RWPE2 (cell line): ENCODE results near the gene CCND2.
A peak's percentile ranks its signal among the peaks of the same experiment; 100 is the strongest.

ENCODE experiments used
- ATAC-seq: fragments of 200-7000 bp; cut with Tn5 transposase; 3 replicates; pipeline ENCODE4 v1.9.1; 2021; ENCODE audit warnings: low read depth
- DNase-seq: peaks from one replicate; pipeline ENCODE4 v3.0.0-alpha.2; 2020; ENCODE audit warnings: low spot score
- H3K27ac ChIP-seq: fragments of 450-650 bp; 2 replicates; pipeline ENCODE4 v1.5.1; 2017; ENCODE audit warnings: mild to moderate bottlenecking; ENCODE audit not compliant: poor library complexity, severe bottlenecking
- H3K27me3 ChIP-seq: fragments of 250-450 bp; sonication (Bioruptor Pico); 2 replicates; pipeline ENCODE4 v1.5.1; 2021; ENCODE audit warnings: mild to moderate bottlenecking, moderate library complexity; ENCODE audit not compliant: insufficient read depth, poor library complexity, severe bottlenecking
- H3K36me3 ChIP-seq: fragments of 250-450 bp; sonication (Bioruptor Pico); 2 replicates; pipeline ENCODE4 v1.5.1; 2020; ENCODE audit warnings: low read depth, mild to moderate bottlenecking, moderate library complexity
- H3K4me1 ChIP-seq: fragments of 250-450 bp; sonication (Bioruptor Pico); 2 replicates; pipeline ENCODE4 v1.5.1; 2021; ENCODE audit warnings: mild to moderate bottlenecking, moderate library complexity; ENCODE audit not compliant: insufficient read depth, poor library complexity, severe bottlenecking
- H3K4me3 ChIP-seq: fragments of 250-450 bp; sonication (Bioruptor Pico); 2 replicates; pipeline ENCODE4 v1.5.1; 2021; ENCODE audit warnings: mild to moderate bottlenecking, moderate library complexity; ENCODE audit not compliant: severe bottlenecking
- H3K9me3 ChIP-seq: fragments of 250-450 bp; sonication (Bioruptor Pico); 2 replicates; pipeline ENCODE4 v1.5.1; 2021; ENCODE audit warnings: mild to moderate bottlenecking, moderate library complexity; ENCODE audit not compliant: severe bottlenecking
- CTCF ChIP-seq: fragments of 450-650 bp; IDR thresholded peaks from one replicate; pipeline ENCODE4 v1.5.1; 2017; ENCODE audit warnings: mild to moderate bottlenecking, moderate library complexity; ENCODE audit not compliant: poor library complexity, severe bottlenecking

Gene CCND2

DNA sequence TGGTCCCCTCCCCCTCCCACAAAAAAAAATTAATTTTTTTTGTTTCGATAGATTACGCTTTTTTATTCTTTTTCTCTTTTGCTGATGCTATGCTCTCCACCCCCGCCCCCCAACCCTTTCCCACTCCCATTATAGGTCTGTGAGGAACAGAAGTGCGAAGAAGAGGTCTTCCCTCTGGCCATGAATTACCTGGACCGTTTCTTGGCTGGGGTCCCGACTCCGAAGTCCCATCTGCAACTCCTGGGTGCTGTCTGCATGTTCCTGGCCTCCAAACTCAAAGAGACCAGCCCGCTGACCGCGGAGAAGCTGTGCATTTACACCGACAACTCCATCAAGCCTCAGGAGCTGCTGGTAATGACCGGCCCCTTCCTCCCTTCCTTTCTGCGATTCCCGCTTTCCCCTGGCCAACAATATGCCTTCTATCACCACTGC is 2.3 kb downstream of the CCND2 start:
- Histone ChIP-seq H3K4me3 (peak overlapping the region; percentile 81), H3K27ac (peak overlapping the region; percentile 89), H3K27me3 (no peaks in the 10 kb centered on the region), H3K9me3 (no peaks in the 10 kb centered on the region), H3K4me1 (peaks cover 46% of the 10 kb centered on the region), H3K36me3 (peaks cover 70% of the 10 kb centered on the region)
- ATAC-seq (no peak), DNase-seq (no peak)
- TF ChIP-seq CTCF = no peak

GRCh38 chr12:4276524-4277204 is 3.1 kb downstream of the CCND2 start:
- DNase-seq (no peak), ATAC-seq (peak; percentile 53)
- Histone ChIP-seq H3K27me3 (no peaks in the 10 kb centered on the region), H3K36me3 (peaks cover 78% of the 10 kb centered on the region), H3K27ac (peak overlapping the region; percentile 89), H3K4me3 (peak overlapping the region; percentile 81), H3K9me3 (no peaks in the 10 kb centered on the region), H3K4me1 (peaks cover 42% of the 10 kb centered on the region)
- peak; percentile 97 for TF ChIP-seq CTCF

- Histone ChIP-seq H3K4me3 (no peak overlapping the region), H3K27me3 (no peaks in the 10 kb centered on the region), H3K27ac (peak overlapping the region; percentile 89), H3K9me3 (no peaks in the 10 kb centered on the region), H3K4me1 (peaks cover 41% of the 10 kb centered on the region), H3K36me3 (peaks cover 81% of the 10 kb centered on the region)
- DNase-seq (no peak), ATAC-seq (no peak)
- peak; percentile 81 for TF ChIP-seq CTCF
Measured at GRCh38 chr12:4277205-4277543, 3.6 kb downstream of the CCND2 start.

DNA sequence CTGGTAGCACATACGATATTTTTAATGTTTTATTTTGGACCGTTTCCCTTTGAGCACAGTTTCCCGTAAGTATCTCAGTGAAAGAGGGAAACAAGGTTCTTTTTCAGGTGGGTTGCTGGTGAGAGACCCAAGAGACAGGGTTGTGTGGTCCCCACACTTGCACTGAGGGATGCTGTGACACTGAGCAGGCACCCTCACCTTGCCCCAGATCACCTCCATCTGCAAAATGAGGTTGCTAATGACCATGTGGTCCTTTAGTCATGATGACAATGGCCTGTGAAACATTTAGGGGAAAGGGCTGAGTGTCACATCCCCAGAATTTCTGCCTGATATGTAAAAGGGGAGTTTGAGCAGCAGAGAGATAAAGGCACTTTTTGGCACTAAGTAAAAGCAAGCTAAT is 4.3 kb downstream of the CCND2 start:
- no peak for DNase-seq
- H3K27ac ChIP-seq = peak overlapping the region; percentile 89
- peaks cover 34% of the 10 kb centered on the region for H3K4me1 ChIP-seq
- H3K4me3 ChIP-seq = no peak overlapping the region
- H3K36me3 ChIP-seq = peaks cover 88% of the 10 kb centered on the region
- no peaks in the 10 kb centered on the region for H3K27me3 ChIP-seq
- no peak for TF ChIP-seq CTCF
- no peak for ATAC-seq
- no peaks in the 10 kb centered on the region for H3K9me3 ChIP-seq
